Activated T-cell treated with anti-CD3 and anti-CD28 coated beads, Interleukin-2, amount 50 U/mL, for 72 hours (primary cell): ENCODE measurements around the gene C19orf33. TPM values are rescaled to one million over a fixed set of nuclear protein-coding genes. Genes with fewer than 3 reads are reported as not detected.
"Not testable (repeated sequence)": the region's sequence is repeated elsewhere in the genome, so short reads cannot be mapped to it uniquely, and the experiment has no call there.

Source experiments
- ATAC-seq, 2 donors: fragments of 150-1000 bp; cut with Tn5 transposase; replicated peaks in 1 of 2; 2 replicates each; pipeline ENCODE4 v1.10.0; 2021; ENCODE audit warnings: moderate library complexity in 2 of 2, mild to moderate bottlenecking in 1 of 2
- DNase-seq, 2 donors: peaks; one replicate each; pipeline ENCODE4 v3.0.0; 2021 to 2022; ENCODE audit warnings: mixed read lengths in 1 of 2
- H3K27ac Mint-ChIP-seq: one replicate; pipeline ENCODE4 v1.8.0; 2022; ENCODE audit warnings: mild to moderate bottlenecking, moderate library complexity, mixed read lengths
- H3K27me3 Mint-ChIP-seq: one replicate; pipeline ENCODE4 v1.8.0; 2022; ENCODE audit warnings: low read depth, mixed read lengths
- H3K36me3 Mint-ChIP-seq, 2 donors: one replicate each; pipeline ENCODE4 v1.8.0; 2022; ENCODE audit warnings: mixed read lengths in 2 of 2, mild to moderate bottlenecking in 1 of 2; ENCODE audit not compliant: insufficient read depth in 2 of 2
- H3K4me1 Mint-ChIP-seq: one replicate; pipeline ENCODE4 v1.8.0; 2022; ENCODE audit warnings: low read depth, mixed read lengths
- H3K4me3 Mint-ChIP-seq, 2 donors: one replicate each; pipeline ENCODE4 v1.8.0; 2022; ENCODE audit warnings: mild to moderate bottlenecking in 2 of 2, mixed read lengths in 2 of 2, moderate library complexity in 2 of 2
- H3K9me3 Mint-ChIP-seq, 2 donors: one replicate each; pipeline ENCODE4 v1.8.0; 2022; ENCODE audit warnings: mixed read lengths in 2 of 2
- total RNA-seq, 2 donors: library from RNA; stranded (reverse); gene quantifications; one replicate each; pipeline ENCODE4 v1.2.3, GENCODE V29; 2022

The C19orf33 gene
- total RNA-seq, result not detected

GRCh38 chr19:38303517-38304351, at the start of gene C19orf33:
TSS of gene C19orf33 (plus strand) at chr19:38304251. CDS start at chr19:38304262, 11 bp downstream.
- H3K4me1 Mint-ChIP-seq, result no peaks in the 10 kb centered on the region
- H3K36me3 Mint-ChIP-seq, result peaks cover 0 to 3% of the 10 kb centered on the region in 2 donors
- H3K27ac Mint-ChIP-seq, result no peak within 1 kb of the TSS
- ATAC-seq, result no peak
- DNase-seq, result no peak
- H3K9me3 Mint-ChIP-seq, result no peaks in the 10 kb centered on the region
- H3K4me3 Mint-ChIP-seq, result no peak within 1 kb of the TSS
- H3K27me3 Mint-ChIP-seq, result no peaks in the 10 kb centered on the region

GRCh38 chr19:38255383-38256014, 48.6 kb upstream of the C19orf33 start:
- Mint-ChIP-seq H3K36me3 (peaks cover 0 to 3% of the 10 kb centered on the region in 2 donors), H3K27ac (no peak overlapping the region), H3K4me3 (peak overlapping the region in 1 of 2 donors; percentile 30), H3K9me3 (no peaks in the 10 kb centered on the region), H3K4me1 (peaks cover 8% of the 10 kb centered on the region), H3K27me3 (peaks cover 25% of the 10 kb centered on the region)
- DNase-seq (no peak), ATAC-seq (no peak)

GRCh38 chr19:38261942-38262341, 42.1 kb upstream of the C19orf33 start:
- H3K36me3 Mint-ChIP-seq, result peaks cover 2 to 10% of the 10 kb centered on the region in 2 donors
- not testable (repeated sequence) for H3K4me3 Mint-ChIP-seq, H3K27ac Mint-ChIP-seq, H3K27me3 Mint-ChIP-seq, DNase-seq, ATAC-seq, H3K9me3 Mint-ChIP-seq
- peaks cover 39% of the 10 kb centered on the region for H3K4me1 Mint-ChIP-seq

GRCh38 chr19:38262585-38263268, 41.3 kb upstream of the C19orf33 start:
- peaks cover 43% of the 10 kb centered on the region for H3K4me1 Mint-ChIP-seq
- no peaks in the 10 kb centered on the region for H3K9me3 Mint-ChIP-seq
- no peak for DNase-seq
- H3K36me3 Mint-ChIP-seq, result peaks cover 2 to 9% of the 10 kb centered on the region in 2 donors
- ATAC-seq, result no peak
- H3K27me3 Mint-ChIP-seq, result no peaks in the 10 kb centered on the region
- no peak overlapping the region for H3K27ac Mint-ChIP-seq
- peak overlapping the region; percentile 49 to 85 for H3K4me3 Mint-ChIP-seq

GRCh38 chr19:38263689-38264485, 40.2 kb upstream of the C19orf33 start:
- no peaks in the 10 kb centered on the region for H3K27me3 Mint-ChIP-seq
- DNase-seq (peak; percentile 82 to 88), ATAC-seq (peak; percentile 85 to 86)
- peaks cover 55% of the 10 kb centered on the region for H3K4me1 Mint-ChIP-seq
- peak overlapping the region; percentile 95 for H3K27ac Mint-ChIP-seq
- H3K4me3 Mint-ChIP-seq, result peak overlapping the region; percentile 85 to 96
- H3K9me3 Mint-ChIP-seq, result no peaks in the 10 kb centered on the region
- peaks cover 2 to 9% of the 10 kb centered on the region in 2 donors for H3K36me3 Mint-ChIP-seq

- Mint-ChIP-seq H3K9me3 (no peaks in the 10 kb centered on the region), H3K27ac (peak within 1 kb of the TSS; percentile 95), H3K36me3 (peaks cover 2 to 9% of the 10 kb centered on the region in 2 donors), H3K4me1 (peaks cover 59% of the 10 kb centered on the region), H3K27me3 (no peaks in the 10 kb centered on the region), H3K4me3 (peak within 1 kb of the TSS; percentile 85 to 96)
- ATAC-seq (peak; percentile 63 to 64), DNase-seq (peak; percentile 60 to 71)
These were observed 39.4 kb upstream of the C19orf33 start, which contains the start of gene SPINT2 for GRCh38 chr19:38264486-38265212. TSS of gene SPINT2 (plus strand) at chr19:38264573. CDS start at chr19:38264893, 320 bp downstream.

GRCh38 chr19:38265213-38265861, 38.7 kb upstream of the C19orf33 start:
- Mint-ChIP-seq H3K4me3 (peak overlapping the region; percentile 85 to 94), H3K27ac (peak overlapping the region; percentile 90), H3K27me3 (no peaks in the 10 kb centered on the region), H3K36me3 (peaks cover 2 to 9% of the 10 kb centered on the region in 2 donors), H3K9me3 (no peaks in the 10 kb centered on the region), H3K4me1 (peaks cover 66% of the 10 kb centered on the region)
- peak in 1 of 2 donors; percentile 6 for DNase-seq
- no peak for ATAC-seq

GRCh38 chr19:38265921-38266429, 38.1 kb upstream of the C19orf33 start:
- Mint-ChIP-seq H3K9me3 (no peaks in the 10 kb centered on the region), H3K4me3 (peak overlapping the region; percentile 85 to 94), H3K36me3 (peaks cover 2 to 9% of the 10 kb centered on the region in 2 donors), H3K27me3 (no peaks in the 10 kb centered on the region), H3K4me1 (peaks cover 72% of the 10 kb centered on the region), H3K27ac (peak overlapping the region; percentile 90)
- DNase-seq (no peak), ATAC-seq (no peak)

- Mint-ChIP-seq H3K27ac (no peak overlapping the region), H3K27me3 (no peaks in the 10 kb centered on the region), H3K4me3 (peak overlapping the region; percentile 15 to 85), H3K9me3 (no peaks in the 10 kb centered on the region), H3K4me1 (peaks cover 74% of the 10 kb centered on the region), H3K36me3 (peaks cover 2 to 9% of the 10 kb centered on the region in 2 donors)
- no peak for DNase-seq
- no peak for ATAC-seq
These were observed 37.0 kb upstream of the C19orf33 start for GRCh38 chr19:38266981-38267597.

GRCh38 chr19:38267761-38268483, 36.1 kb upstream of the C19orf33 start:
- ATAC-seq (no peak), DNase-seq (no peak)
- no peak overlapping the region for H3K27ac Mint-ChIP-seq
- H3K27me3 Mint-ChIP-seq, result no peaks in the 10 kb centered on the region
- no peaks in the 10 kb centered on the region for H3K9me3 Mint-ChIP-seq
- peaks cover 71% of the 10 kb centered on the region for H3K4me1 Mint-ChIP-seq
- peak overlapping the region in 1 of 2 donors; percentile 24 for H3K4me3 Mint-ChIP-seq
- peaks cover 2 to 9% of the 10 kb centered on the region in 2 donors for H3K36me3 Mint-ChIP-seq
